ENCODE measurements around the gene PSMD4.

- no peak for TF ChIP-seq POLR2A (IDR thresholded peaks at IDR 0.05; ENCODE audit: low read length)
- no peak for TF ChIP-seq KDM1A (IDR thresholded peaks at IDR 0.05; ENCODE audit: low read depth)
These were observed 29.6 kb downstream of the PSMD4 start for GRCh38 chr1:151284013-151284577.
